ENCODE measurements around the gene XCL1.
"Not testable (repeated sequence)": the region's sequence is repeated elsewhere in the genome, so short reads cannot be mapped to it uniquely, and the experiment has no call there.

Gene XCL1, protein sequence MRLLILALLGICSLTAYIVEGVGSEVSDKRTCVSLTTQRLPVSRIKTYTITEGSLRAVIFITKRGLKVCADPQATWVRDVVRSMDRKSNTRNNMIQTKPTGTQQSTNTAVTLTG

DNA sequence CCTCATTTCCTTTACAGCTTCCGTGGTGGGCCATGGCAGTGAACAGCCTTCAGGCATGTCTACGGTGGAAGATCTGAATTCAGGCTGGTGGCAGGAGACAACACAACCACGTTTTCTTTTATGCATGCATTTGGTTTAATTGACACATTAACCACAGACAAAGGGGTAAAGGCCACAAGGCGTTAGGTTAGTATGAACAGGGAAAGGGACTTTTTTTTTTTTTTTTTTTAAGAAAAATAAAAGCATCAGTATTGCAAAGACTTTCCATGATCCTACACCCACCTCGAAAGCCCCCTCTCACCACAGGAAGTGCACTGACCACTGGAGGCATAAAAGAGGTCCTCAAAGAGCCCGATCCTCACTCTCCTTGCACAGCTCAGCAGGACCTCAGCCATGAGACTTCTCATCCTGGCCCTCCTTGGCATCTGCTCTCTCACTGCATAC lies at the start of gene XCL1:
TSS of gene XCL1 (plus strand) at position 361 of the 444 bp plus-strand sequence. CDS start at position 394, 33 bp downstream.
- not testable (repeated sequence) for DNase-seq (ENCODE audit: low spot score)

DNA sequence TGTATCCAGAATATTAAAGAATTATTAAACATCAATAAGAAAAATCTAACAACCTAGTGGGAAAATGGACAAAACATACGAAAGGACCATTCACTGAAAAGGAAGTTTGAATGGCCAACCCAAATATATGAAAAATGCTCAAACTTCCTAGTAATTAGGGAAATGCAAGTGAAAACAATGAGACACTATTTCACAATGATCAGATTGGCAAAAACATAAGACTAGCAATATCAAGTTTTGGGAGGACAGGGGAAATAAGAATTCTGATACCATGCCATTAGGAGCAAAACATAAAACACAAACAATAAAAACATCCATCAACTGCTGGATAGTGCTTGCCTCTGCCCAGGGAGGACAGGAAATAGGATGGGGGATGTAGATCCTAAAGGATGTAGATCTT lies 46.9 kb upstream of the XCL1 start:
- DNase-seq (ENCODE audit: low spot score), result no peak

DNA sequence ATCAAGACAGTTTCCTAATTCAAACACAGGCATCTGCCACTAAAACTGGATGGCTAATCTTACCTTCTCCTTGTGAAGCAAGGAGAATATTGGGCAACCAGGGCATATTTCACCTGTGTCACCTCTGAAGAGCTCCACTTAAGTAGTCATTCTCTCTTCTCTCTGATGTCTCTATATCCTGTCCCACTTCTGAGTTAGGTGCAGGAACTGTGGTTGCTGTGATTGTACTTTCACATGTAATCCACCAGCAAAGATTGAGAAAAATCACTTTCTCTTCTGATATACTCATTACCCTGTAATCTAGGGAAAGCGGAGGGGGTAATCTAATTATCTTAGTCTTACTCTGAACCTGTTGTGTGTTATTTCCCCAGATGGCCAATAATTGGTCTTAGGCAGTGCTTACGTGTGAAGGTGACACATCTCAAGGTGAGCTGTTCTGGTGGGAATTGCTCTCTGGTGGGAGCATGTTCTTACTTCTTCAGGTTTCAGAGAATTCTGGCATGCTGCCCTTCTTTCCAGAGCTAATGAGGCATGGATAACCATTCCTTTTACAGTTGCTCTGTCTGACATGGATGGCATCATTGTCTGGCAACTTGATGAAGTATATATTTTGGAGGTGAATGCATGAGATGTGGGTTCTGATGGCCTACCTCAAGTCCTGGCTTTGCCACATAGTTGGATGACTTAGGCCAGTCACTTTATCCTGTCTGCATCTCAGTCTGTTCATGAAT lies 44.6 kb upstream of the XCL1 start:
- no peak for DNase-seq (ENCODE audit: low spot score)

DNA sequence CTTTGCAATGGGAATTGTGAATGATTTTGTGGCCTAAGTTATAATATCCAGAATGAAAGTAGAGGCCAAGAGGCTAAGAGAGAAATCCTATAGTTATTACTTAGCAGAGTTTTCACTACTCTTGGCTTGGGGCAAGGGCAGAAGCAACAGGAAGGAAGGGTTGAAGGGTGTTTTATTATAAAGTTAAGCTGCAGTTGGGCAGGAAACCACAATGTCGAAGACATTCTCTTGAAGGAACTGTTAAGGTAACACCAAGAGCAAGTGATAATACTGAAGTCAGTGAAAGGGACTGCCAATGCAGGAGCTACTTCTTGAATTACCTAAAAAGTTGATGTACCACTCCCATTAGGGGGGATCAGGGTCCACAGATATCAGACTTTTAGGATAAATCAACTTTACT lies 40.9 kb upstream of the XCL1 start:
- no peak for DNase-seq (ENCODE audit: low spot score)

DNA sequence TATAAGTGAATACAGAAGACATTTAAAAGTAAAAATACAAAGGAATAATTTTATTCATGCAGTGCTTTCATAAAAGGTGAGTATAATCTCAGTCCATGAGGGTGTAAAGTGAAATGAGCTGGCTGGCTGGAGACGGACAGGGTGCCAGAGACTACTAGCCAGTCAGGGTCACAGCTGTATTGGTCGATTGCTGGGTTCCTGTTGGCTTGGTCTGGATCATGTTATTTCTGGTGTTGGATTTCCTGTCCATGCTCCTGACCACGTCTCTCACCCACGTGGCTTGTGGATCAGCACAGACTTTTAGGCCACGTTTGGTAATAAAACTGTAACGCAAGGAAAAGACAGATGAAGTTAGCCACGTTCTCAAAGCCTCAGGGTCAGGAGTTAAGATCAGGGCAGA lies 35.6 kb upstream of the XCL1 start:
- not testable (repeated sequence) for DNase-seq (ENCODE audit: low spot score)

DNA sequence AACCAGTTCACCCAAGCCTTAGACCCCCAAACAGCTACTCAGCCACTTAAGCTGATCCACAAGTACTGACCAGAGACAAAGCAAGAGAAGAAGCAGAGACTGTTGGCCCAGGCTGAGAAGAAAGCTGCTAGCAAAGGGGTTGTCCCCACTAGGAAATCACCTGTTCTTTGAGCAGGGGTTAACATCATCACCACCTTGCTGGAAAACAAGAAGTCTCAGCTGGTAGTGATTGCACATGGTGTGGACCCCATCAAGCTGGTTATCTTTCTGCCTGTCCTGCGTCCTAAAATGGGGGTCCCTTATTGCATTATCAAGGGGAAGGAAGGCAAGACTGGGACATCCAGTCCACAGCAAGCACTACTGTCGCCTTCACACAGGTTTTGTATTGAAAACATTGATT lies 33.4 kb upstream of the XCL1 start:
- not testable (repeated sequence) for DNase-seq (ENCODE audit: low spot score)

DNA sequence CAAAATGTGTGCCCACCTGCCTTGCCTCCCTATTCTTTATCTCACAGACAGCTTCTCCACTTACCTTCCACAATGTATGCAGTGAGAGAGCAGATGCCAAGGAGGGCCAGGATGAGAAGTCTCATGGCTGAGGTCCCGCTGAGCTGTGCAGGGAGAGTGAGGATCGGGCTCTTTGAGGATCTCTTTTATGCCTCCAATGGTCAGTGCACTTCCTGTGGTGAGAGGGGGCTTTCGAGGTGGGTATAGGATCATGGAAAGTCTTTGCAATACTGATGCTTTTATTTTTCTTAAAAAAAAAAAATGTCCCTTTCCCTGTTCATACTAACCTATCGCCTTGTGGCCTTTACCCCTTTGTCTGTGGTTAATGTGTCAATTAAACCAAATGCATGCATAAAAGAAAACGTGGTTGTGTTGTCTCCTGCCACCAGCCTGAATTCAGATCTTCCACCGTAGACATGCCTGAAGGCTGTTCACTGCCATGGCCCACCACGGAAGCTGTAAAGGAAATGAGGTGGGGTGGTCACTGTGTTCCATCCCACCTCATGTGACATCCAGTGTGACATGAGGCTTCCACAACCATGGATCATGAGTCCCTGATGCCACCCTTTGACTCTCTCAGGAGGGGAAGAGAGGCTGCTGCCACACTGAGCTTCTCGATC lies 32.4 kb upstream of the XCL1 start, which contains the start of gene XCL2:
TSS of gene XCL2 (minus strand) at position 158 of the 659 bp plus-strand sequence. CDS start at position 125, 33 bp downstream.
- DNase-seq (ENCODE audit: low spot score), result not testable (repeated sequence)

DNA sequence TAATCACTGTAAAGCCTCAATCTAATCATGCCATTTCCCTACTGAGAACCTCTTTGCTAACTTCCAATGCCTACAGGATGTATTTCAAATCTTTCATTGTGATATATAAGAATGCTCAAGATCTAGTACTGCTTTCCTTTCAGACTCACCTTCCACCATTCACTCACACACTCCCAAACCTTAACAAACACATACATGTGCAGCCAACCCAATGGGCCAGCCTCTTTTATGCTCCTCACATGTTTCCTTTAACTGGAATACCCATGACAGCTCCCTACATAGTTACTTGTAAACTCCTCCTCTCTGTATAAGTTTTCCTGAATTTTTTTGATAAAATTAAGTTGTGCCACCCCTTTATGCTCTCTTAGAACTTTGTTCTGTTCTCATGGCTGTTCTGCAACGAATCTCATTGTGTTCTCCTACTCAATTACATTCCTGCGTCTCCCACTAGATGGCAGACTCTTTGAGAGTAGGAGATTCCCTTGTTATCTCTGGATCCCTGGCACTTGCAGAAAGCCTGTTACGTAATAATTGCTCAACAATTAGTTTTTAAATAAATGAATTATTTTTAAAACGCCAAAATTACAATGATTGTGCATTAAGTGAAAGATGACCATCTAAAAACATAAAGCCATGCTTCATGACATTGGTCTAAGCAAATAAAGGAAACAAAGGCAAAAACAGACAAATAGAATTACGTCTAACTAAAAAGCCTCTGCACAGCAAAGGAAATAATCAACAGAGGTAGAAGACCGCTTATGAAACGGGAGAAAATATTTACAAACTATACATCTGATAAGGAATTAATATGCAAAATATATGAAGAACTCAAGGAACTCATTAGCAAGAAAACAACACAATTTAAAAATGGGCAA lies 30.5 kb upstream of the XCL1 start:
- peak; percentile 22 for DNase-seq (ENCODE audit: low spot score)

DNA sequence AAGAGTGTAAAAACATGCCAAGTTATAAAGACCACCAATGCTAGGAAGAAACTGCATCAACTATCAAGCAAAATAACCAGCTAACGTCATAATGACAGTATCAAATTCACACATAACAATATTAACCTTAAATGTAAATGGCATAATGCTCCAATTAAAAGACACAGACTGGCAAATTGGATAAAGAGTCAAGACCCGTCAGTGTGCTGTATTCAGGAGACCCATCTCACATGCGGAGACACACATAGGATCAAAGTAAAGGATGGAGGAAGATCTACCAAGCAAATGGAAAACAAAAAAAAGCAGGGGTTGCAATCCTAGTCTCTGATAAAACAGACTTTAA lies 29.9 kb upstream of the XCL1 start:
- not testable (repeated sequence) for DNase-seq (ENCODE audit: low spot score)

DNA sequence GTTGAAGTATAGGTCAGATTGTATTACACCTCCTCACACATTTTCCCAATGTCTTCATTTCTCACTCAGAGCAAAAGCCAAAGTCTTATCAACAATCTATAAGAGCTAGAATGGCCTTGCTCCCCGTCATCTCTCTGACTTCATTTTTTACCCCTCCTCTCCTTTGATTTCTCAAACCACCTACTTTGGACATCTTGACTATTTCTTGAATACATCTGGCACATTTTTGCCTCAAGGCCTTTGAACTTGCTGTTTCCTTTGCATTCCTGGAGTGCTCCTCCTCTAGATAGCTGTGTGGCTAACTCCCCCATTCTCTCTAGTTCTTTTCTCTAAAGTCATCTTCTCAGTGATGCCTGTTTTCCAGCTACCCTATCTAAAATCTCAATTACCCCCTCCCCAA lies 25.4 kb upstream of the XCL1 start:
- no peak for DNase-seq (ENCODE audit: low spot score)

DNA sequence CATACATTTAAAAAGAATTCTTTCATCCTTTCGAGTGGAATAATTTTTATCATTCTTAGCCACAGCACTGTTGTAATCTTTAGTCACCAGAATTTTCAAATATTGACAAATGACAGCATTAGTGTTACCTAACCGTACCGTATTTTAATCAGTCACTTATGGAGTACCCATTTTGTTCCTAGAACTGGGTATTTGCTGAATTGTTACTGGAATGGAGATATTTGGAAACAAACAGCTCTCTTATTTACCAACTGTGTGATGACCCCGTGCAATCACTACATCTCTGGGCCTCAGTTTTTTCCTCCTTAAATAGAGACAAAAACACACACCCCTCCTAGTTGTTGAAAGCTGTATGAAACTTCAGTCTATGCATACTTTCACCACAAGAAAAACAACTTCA lies 24.7 kb upstream of the XCL1 start:
- no peak for DNase-seq (ENCODE audit: low spot score)

DNA sequence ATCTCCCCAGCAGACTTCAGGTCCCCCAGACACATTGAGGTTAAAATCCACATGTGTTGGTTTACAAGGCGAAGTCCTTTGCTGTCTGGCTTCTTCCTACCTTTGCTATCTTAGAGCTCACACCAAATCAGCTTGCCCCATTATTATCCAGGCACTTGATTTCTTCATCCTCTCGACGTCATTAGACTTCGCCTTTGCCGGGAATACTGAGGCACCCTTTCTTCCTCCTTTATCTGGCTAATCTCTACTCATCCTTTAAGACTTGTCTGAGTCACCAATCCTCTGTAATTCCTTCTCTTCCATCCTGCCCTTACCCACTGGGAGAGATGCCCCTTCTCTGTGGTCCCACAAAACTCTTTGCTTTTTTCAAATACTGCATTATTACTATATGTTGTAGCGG lies 23.4 kb upstream of the XCL1 start:
- DNase-seq (ENCODE audit: low spot score), result no peak

DNA sequence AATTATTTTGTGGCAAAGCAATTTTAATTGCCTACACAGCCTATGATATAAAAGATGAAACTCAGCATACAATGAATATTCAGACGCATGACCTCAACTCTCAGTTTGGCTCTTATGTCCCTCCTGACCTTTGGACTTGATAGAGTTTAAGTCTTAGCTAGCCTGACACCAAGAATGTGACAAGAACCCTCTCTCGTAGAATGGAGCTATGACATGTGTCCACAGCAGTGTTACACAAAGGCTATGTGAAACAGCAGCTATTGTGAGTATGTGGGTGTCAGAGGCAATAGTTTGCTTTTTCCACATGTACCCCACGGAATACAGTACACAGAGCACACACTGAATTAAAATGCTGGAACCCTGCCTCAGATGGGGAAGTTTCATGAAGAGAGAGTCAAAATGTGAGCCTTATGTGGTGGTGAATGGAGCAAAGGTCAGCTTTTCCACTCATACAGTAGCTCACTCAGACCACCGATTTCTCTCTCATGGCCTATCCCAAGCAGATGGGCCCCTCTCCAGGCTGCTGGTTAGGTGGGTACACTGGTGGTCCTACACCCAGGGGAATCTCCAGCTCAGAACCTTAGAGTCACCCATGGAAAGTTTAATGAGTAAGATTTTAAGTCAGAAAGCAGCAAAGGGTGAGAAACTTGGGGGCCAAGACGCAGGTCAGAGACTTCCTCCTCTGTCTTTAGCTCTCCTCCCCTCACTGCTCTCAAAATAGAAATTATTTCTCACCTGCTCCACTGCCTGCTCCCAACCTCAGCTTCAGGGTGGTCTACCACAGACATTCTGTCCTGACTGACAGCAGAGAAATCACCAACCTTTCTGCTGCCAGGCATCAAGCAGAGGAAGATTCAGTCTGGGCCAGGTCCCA lies 22.5 kb upstream of the XCL1 start:
- DNase-seq (ENCODE audit: low spot score), result no peak

DNA sequence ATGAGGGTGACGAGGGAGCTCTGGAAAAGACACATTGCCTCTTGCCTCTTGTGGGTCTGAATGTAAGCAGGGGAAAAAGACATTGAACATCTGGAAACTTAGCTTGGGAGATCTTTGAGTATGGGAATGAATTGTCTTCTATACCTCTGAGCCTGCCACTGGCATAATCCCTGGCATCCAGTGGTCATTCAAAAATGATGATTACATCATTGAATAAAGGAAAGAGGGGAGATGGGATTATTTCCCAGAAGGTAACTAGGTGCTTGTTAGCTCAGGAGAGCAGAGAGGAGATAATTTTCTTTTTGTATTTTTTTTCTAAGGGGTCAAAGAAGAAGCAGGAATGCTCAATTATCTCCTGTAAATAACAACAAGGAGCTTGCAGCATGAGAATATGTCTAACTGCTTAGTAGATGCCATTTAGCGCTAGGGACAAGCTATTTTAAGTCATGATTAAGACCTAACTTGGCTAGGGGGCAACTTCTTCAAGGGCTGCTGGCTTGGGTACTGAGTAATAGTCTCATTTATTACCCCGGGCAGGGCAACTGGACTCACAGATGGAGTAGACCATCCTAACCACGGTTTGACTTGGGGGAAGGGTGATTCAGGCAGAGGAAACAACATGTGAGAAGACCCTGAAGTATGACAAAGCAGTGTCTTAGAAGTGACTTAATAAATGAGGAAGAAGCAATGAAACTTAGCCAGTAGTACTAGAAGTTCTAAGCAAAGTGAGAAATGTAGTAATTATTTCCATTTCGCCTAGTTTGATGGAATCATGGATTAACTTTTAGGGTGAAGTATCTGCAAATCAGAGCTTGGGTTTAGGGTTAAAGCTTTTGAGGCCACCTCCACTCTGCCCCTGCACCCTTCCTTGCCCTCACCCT lies 21.6 kb upstream of the XCL1 start:
- DNase-seq (ENCODE audit: low spot score), result no peak

DNA sequence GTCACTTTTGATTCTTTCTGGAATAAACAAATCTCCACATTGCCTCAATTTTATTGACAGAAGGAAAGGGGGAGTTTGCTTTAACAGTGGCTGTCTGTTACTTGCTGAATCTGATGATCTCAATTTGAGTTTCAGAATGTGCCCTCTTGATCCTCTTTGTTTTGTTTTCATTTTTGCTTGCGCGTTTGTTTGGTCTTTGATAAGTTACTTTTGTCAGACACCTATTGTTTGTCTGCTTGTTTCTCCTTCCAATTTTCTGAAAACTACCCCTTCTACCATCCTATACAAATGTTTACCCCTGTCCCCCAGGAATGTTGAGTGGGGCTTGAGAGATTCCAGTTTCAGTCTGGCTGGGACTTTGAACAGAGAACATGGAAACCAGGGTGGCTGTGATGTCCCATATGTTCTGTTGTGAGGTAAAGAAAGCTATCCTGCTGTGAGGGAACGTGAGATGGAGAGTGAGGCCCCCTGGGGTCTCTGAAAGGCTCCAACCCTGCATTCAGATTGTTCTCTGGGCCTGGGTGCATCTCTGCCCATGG lies 20.8 kb upstream of the XCL1 start:
- DNase-seq (ENCODE audit: low spot score), result no peak

DNA sequence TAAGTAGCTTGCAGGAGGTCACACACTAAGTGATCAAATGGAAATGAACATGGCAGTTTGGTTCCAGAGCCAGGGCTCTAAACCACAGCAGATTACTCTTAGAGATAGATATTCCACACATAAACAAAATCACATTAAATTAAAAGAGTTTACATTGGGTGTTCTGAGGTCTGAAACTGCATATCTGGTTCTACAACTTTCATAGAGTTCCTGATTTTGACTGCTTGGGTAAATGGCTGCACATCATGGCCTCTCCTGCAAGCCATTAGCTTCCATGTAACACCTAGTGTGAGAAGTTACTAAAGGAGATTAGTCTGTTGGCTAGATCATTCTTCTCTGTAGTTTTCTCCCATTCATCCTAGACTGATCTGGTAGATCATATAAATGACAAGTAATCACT lies 19.8 kb upstream of the XCL1 start:
- no peak for DNase-seq (ENCODE audit: low spot score)

DNA sequence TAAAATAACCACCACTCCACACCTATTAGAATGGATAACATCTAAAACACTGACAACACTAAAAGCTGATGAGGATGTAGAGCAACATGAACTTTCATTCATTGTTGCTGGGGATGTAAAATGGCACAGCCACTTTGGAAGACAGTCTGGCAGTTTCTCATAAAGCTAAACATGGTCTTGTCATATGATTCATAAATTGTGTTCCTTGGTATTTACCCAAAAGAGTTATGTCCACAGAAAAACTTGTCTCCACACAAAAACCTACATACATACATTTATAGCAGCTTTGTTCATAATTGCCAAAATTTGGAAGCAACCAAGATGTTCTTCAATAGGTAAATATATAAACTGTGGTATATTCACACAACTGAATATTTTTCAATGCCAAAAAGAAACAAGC lies 16.0 kb upstream of the XCL1 start:
- no peak for DNase-seq (ENCODE audit: low spot score)

DNA sequence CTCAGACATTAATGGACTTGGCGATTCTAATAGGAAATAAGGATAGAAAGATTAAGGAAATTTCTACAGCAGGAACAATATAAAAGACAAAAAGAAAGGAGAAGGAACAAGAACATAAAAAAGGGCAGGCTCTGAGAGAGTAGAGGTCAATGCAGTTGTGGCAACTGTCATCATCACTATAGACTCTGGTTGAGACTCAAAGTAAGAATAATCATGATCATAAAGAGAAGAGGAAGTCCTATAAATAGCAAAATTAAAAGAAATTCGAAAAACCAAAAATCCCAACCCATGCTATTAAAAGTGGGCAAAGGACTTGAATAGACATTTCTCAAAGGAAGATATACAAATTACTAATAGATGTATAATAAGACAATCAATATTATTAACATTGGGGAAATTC lies 14.4 kb upstream of the XCL1 start:
- no peak for DNase-seq (ENCODE audit: low spot score)

DNA sequence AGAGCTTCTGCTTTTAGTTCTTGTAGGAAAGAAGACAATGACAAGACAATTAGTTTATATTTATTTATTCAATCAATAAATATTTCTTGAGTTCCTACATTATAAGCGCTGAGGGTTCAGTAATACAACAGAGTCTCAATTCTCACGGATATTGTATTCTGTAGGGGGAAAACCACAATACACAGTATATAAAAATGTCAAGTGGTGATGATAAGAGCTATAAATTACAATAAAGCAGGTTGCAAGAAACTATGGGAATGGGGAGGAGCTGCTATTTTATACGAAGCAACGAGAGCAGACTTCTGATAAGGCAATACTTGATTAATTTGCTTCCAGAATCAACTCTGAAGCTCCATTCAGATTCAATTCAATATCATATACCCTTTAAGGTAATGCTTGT lies 10.6 kb upstream of the XCL1 start:
- no peak for DNase-seq (ENCODE audit: low spot score)

DNA sequence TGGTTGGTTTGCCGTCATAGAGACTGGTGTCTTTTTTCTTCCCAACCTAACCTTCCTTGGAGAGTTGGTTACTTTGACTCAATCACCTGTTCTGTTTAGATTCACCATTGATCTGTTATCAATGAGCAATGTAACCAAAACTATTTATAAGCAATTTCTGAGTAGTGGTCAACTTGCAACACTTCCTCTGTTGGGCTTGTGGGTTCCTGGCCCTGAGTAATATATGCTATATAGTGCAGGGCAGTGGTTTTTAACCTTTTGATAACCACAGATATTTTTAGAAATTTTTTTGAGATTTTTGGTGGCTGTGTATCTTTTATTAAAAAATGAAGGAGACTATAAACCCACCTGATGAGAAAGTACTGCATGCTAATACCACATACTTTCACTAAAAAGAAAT lies 9.4 kb upstream of the XCL1 start:
- no peak for DNase-seq (ENCODE audit: low spot score)

All from SW480 (cell line).